ENCODE results near the gene ZWILCH. TPM values are rescaled to one million over a fixed set of nuclear protein-coding genes. Genes with fewer than 3 reads are reported as not detected.
"Not testable (repeated sequence)": the region's sequence is repeated elsewhere in the genome, so short reads cannot be mapped to it uniquely, and the experiment has no call there.

The ZWILCH gene
- total and polyA plus RNA-seq, 2 of the 4 experiments (the other 2 are of a cell fraction) = 10.5 to 22.2 TPM

DNA sequence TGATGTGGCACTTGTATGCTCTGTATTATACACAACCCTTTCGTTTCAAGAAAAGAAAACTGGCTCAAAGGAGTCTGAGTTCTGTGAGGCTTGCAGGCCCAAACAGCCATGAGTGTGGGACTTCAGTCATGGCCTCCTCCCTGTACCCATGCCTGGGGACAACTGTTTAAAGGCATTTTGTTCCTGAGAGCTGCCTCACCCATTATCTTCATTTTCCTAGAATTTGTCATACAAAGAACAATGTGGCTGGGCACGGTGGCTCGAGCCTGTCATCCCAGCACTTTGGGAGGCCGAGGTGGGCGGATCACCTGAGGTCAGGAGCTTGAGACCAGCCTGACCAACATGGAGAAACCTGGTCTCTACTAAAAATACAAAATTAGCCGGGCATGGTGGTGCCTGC, 84.3 kb downstream of the ZWILCH start:
- BruUV-seq (replicated peaks); H3K27ac ChIP-seq (ENCODE audit: insufficient read depth, low read length); H3K4ac ChIP-seq (ENCODE audit: low read depth, low read length); POLR2A ChIA-PET (ENCODE audit: unreplicated experiment); H4K91ac ChIP-seq (ENCODE audit: insufficient read depth, low read depth, low read length); H3K4me1 ChIP-seq (ENCODE audit: control insufficient read depth, insufficient read depth, low read length); H3K14ac ChIP-seq (replicated peaks; ENCODE audit: low read depth, low read length); DNase-seq; H2BK20ac ChIP-seq (ENCODE audit: low read depth, low read length); H4K5ac ChIP-seq (ENCODE audit: low read depth, low read length); H2AFZ ChIP-seq (replicated peaks; ENCODE audit: low read length, poor library complexity); H3K56ac ChIP-seq (ENCODE audit: extremely low read depth, insufficient read depth, low read length); H3K4me3 ChIP-seq (ENCODE audit: insufficient read depth, low read depth, low read length); H3K9me3 ChIP-seq (ENCODE audit: control insufficient read depth, insufficient read depth, low read length); H2AK9ac ChIP-seq (replicated peaks; ENCODE audit: low read depth, low read length, poor library complexity); H3K9me1 ChIP-seq (ENCODE audit: insufficient read depth, low read length); H4K20me1 ChIP-seq (ENCODE audit: insufficient read depth, low read length); H3K4me2 ChIP-seq (ENCODE audit: low read depth, low read length); H3K9ac ChIP-seq (ENCODE audit: low read depth, low read length); dilution Hi-C loops (cut with HindIII; ENCODE audit: low sequenced_read_pairs, unreplicated experiment); H3K79me1 ChIP-seq (ENCODE audit: low read depth in 1 of 2, low read length in 2 of 2); H2BK5ac ChIP-seq (ENCODE audit: low read depth, low read length, poor library complexity, severe bottlenecking); H3K36me3 ChIP-seq (ENCODE audit: control insufficient read depth, insufficient read depth, low read length); intact Hi-C loops (cut with micrococcal nuclease); H2AK5ac ChIP-seq (ENCODE audit: low read depth, low read length); H3K23ac ChIP-seq (ENCODE audit: low read depth, low read length); CTCF ChIA-PET; H2BK15ac ChIP-seq (ENCODE audit: low read depth, low read length); H3K18ac ChIP-seq (ENCODE audit: low read depth, low read length); H2BK120ac ChIP-seq (ENCODE audit: low read depth, low read length); in situ Hi-C loops (cut with MboI; ENCODE audit: low sequenced_read_pairs); ATAC-seq (ENCODE audit: low read depth); H4K8ac ChIP-seq (ENCODE audit: low read depth in 2 of 2, low read length in 2 of 2): not testable (repeated sequence)
- peaks cover 32% of the 10 kb centered on the region for H3K27me3 ChIP-seq (ENCODE audit: control insufficient read depth, insufficient read depth, low read length)
- WGBS, 2 experiments (ENCODE audit: extremely low coverage in 2 of 2, insufficient read length in 1 of 2) = 100% methylated on average over 2 of the region's 6 CpGs; no CpG with 5 or more reads in 1 of the 2 experiments
